ENCODE data around the gene NUDT8.
"Not testable (repeated sequence)": the region's sequence is repeated elsewhere in the genome, so short reads cannot be mapped to it uniquely, and the experiment has no call there.

Gene NUDT8

DNA sequence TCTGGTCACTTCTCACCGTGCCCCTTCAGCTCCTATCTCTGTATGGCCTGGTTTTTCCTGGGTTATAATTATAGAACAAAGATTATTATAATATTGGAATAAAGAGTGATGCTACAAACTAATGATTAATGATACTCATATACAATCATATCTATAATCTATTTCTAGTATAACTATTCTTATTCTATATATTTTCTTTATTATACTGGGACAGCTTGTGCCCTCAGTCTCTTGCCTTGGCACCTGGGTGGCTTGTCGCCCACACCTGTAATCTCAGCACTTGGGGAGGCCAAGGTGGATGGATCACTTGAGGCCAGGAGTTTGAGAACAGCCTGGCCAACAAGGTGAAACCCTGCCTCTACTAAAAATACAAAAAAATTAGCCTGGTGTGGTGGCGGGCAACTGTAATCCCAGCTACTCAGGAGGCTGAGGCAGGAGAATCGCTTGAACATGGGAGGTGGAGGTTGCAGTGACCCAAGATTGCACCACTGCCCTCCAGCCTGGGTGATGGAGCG is 30.0 kb upstream of the NUDT8 start:
- not testable (repeated sequence) for DNase-seq

DNA sequence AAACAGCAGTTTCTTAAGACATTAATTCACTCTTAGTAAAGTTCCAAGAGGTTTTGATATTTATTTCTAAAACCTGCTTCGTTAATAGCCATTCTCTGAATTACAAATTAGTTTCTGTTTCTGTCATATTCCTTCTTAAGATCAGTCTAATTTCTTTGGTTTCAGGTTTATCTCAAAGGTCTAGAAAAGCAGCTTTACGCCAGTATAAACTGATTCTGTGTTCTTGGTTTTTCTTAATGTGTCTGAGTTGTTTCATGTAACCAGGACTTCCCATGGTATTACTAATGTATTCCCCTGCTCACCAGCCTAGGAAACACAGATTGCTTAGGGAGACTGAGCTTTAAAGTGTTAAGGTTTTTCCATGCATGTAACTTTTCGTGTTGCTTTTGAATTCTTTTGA is 27.6 kb upstream of the NUDT8 start:
- no peak for DNase-seq

DNA sequence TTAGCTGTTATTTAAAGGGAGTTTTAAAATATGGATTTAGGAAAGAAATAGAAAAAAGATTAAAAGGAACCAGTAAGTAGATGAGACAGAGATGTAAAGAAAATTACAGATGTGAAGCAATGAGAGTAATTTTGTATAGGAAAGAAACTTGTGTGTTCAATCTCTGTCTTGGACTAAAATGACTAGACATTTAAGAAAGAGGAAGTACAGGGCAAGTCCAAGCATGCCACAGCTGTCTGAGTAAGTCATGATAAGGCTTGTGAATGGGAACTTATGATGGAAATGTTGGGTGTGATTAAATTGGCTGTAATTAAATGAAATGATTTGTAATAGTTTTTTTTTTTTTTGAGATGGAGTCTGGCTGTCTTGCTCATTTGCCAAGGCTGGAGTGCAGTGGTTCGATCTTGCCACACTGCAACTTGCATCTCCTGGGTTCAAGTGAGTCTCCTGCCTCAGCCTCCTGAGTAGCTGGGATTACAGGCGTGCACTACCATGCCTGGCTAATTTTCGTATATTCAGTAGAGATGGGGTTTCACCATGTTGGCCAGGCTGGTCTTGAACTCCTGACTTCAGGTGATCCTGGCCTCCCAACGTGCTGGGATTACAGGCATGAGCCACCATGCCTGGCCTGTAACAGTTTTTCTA is 26.7 kb upstream of the NUDT8 start:
- no peak for DNase-seq

DNA sequence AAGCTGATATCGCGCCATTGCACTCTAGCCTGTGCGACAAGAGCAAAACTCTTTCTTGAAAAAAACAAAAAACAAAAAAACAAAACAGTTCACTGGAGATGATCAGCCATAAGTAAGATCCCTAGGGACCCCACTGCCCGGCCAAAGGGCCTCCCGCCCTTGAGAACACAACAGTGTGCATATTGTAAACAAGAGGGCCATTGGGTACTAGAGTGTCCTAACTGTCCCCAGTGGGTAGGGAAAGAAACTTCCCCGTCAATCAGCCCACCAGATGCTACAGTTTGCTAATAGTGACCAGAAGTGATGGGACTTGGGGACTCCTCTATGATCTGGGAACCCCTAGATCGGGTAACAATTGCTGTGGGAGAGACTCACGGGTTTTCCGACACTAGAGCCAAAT is 24.5 kb upstream of the NUDT8 start:
- DNase-seq: no peak

DNA sequence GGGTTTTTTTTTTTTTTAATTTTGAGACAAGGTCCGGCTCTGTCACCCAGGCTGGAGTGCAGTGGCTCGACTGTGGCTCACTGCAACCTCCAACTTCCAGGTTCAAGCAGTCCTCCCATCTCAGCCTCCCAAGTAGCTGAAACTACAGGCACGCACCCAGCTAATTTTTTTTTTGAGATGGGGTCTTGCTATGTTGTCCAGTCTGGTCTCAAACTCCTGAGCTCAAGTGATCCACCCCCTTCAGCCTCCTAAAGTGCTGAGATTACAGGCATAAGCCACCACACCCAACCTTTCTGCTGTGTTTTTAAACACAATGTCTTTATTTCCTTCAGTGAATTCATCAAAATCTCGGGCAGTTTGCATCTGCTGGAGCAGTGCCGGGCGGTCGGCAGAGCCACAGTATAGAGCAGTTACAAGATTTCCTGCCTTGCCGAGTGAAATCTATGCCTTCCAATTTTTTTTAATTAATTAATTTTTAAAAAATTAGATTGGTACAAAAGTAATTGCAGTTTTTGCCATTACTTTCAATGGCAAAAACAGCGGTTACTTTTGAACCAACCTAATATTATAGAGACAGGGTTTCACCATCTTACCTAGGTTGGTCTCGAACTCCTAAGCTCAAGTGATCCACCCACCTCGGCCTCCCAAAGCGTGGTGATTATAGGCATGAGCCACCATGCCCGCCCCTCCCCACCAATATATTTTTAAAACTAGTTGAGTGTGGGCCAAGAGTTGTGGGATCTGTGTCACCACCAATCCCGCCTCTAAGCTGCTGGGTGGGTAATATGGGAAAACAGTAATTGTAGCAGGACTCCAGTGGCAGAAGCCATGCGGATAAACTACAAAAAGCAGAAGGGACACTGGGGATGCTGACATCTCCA is 23.5 kb upstream of the NUDT8 start:
- no peak for DNase-seq

GRCh38 chr11:67651976-67652781 is 22.4 kb upstream of the NUDT8 start:
- no peak for DNase-seq

DNA sequence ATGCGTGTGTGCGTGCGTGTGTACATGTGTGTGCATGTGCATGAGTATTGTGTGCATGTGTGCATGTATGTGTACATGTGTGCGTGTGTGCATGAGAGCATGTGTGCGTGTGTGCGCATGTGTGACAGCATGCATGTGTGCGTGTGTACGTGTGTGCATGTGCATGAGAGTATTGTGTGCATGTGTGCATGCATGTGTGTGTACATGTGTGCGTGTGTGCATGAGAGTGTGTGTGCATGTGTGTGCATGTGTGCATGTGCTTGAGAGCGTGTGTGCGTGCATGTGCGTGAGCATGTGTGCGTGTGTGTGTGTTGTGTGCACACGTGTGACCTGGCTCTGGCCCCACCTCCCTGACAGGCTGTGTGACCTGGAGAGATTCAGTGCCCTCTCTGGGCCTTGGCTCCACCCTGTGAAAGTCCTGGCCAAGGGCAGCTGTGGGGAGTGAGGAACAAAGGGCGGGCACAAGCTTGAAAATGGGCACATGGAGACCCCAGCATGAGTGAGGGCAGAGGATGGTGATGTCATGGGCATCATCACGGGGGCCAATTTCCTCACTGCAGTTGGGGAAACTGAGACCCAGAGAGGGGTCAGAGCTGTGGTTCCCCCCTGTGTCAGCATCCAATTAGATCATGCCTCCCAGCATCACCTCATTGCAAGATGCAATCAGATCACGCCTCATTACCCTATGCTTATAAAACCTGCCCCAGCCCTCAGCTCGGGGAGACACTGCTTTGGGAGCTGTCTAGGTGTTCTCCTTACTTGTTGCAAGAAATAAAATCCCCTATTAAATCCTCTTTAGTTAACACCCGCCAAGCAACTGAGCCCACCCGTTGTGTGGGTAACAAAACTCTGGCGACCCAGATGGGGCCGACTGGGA is 20.1 kb upstream of the NUDT8 start:
- DNase-seq: no peak

DNA sequence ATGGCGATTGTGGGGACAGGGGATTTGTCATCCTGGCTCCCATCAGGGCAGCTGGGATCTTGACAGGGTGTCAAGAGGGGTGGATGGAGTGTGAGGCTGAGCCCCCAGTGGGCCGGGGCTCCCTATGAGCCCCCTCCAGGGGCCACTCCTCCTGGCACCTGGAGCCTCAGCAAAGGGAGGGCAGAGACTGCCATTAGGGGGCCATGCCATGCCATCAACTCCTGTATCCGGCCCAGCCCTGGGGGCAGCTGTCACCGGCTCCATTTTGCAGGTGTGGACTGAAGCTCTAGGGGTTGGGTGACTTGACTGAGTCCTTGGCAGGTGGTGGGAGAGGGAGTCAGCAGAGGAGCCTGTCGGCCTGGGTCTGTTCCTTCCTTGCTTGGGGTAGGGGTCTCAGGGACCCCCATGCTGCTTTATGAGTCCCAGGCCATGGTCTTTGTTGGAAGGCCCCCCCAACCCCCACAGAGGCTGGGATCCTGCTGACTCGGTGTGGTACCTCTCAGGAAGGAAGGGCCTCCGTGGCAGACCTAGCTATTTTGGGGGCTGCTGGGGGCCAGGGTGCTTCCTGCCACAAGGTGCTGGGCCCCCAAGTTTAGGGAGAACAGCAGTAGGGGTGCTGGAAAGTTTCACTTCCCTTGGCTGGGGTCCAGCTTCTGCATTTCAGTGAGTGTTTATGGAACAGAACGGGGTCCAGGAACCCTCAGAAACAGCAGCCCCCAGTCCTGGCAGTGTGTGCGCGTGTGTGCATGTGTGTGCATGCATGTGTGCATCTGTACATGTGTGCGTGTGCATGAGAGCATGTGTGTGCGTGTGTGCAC is 19.3 kb upstream of the NUDT8 start:
- DNase-seq: peak; percentile 5

- DNase-seq: peak; percentile 5
These were observed 18.5 kb upstream of the NUDT8 start for GRCh38 chr11:67648140-67648795.

GRCh38 chr11:67647471-67647870 is 17.7 kb upstream of the NUDT8 start:
- DNase-seq: no peak

DNA sequence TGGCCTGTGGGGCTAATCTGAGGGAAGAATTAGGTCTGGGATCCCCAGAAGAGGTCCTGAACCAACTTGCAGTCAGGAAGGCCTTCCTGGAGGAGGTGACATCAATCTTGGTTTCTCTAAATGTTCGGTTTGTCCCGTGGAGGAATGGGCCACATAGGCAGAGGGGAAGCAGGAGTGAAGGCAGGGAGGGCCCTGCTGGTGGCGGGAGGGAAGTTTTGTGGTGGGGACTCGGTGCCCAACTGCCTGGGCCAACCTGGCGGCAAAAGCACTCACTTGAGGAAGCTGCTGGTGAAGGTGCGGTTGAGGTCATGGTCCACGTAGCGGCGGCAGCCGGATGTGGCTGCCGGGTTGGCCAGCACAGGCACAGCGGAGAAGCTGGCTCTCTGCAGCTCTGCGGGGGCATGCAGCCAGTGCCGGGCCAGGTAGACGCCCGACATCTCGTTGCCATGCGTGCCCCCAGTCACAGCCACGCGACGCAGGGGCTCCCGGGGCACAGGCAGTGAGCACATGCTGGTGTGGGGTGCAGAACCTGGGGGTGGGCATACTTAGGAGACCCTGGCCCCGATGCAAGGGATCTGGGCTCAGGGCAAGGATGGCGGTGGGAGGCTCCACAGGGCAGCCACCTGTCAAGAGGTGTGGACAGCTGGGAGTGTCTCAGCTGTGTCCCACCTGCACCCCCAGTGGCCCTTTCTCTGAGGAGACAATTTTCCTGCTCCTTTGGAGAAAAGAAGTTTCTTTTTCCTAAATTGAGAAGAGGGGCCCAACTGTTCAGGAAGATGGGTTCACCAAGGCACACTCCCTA is 17.0 kb upstream of the NUDT8 start:
- DNase-seq: no peak

GRCh38 chr11:67645521-67646461 is 16.1 kb upstream of the NUDT8 start:
- DNase-seq: no peak

GRCh38 chr11:67644472-67645418 is 15.0 kb upstream of the NUDT8 start:
- no peak for DNase-seq

- no peak for DNase-seq
These were observed 14.3 kb upstream of the NUDT8 start for GRCh38 chr11:67644042-67644441.

DNA sequence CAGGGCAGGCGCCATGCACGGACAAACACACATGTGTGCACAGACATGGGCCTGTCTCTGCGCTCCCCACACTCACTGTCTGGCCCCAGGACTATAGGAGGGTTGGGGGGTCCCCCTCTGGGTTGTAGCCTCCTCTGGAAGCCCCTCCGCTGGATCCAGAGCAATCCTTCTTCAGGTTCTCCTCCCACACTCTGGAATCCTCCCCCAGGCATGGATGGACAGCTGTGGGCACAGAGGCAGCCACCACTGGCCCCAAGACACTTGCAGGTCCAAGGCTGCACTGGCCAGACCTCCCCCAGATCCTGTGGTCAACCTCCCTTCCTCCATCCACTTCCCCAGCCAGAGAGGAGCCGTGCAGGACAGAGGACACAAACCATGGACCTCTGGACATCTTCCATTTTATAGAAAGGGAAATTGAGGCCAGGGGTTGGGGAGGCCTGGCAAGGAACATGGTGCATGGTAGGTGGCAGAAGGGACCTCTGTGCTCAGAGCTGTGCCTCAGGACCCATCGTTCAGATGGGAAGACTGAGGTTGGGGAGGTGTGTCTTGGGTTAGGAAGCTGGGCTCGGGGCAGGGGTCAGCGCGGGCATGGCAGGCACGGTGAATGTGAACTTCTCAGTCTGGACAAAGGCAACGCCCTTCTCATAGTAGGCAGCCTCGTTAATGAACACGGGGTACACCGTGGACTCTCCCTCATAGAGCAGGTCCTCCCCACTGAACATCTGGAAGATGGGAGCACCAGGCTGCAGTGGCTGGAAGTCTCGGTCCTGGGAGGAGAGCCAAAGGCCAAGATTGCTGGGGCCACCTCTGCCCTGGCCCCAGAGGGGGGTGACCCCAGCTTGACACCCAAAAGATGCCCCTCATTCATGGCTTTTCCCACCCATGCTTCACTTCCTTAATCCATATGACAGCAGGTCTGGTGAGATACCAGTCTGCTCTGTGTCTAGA is 12.7 kb upstream of the NUDT8 start:
- DNase-seq: no peak
